H7 (cell line): Measurements from ENCODE around the gene FBXL7. TPM values are rescaled to one million over a fixed set of nuclear protein-coding genes. Genes with fewer than 3 reads are reported as not detected.

Experiments
- DNase-seq: peaks from one replicate; pipeline ENCODE4 v3.0.0; 2012
- H3K27me3 ChIP-seq: 2 replicates; pipeline ENCODE4 v1.6.0; 2011; ENCODE audit warnings: mild to moderate bottlenecking, low read length; ENCODE audit not compliant: control insufficient read depth, insufficient read depth
- H3K36me3 ChIP-seq: replicated peaks from 2 replicates; pipeline ENCODE4 v1.5.1; 2011; ENCODE audit warnings: low read length; ENCODE audit not compliant: control insufficient read depth, insufficient read depth
- H3K4me3 ChIP-seq: 2 replicates; pipeline ENCODE4 v1.5.1; 2011; ENCODE audit warnings: low read depth, mild to moderate bottlenecking, control low read depth, low read length, moderate library complexity; ENCODE audit not compliant: insufficient read depth
- total RNA-seq: library from RNA; depleted of rRNA; stranded (reverse); fragments of >200 nt; shearing (Covaris generic); gene quantifications from 2 replicates; pipeline ENCODE4 v1.2.3, GENCODE V29; 2014

Gene FBXL7
- total RNA-seq, 1 experiment from 2014 or later: 7.5 TPM

- Histone ChIP-seq H3K4me3 (no peak overlapping the region), H3K27me3 (no peaks in the 10 kb centered on the region), H3K36me3 (no peaks in the 10 kb centered on the region)
- DNase-seq: no peak
These were observed 241.6 kb downstream of the FBXL7 start for GRCh38 chr5:15741591-15741990.

DNA sequence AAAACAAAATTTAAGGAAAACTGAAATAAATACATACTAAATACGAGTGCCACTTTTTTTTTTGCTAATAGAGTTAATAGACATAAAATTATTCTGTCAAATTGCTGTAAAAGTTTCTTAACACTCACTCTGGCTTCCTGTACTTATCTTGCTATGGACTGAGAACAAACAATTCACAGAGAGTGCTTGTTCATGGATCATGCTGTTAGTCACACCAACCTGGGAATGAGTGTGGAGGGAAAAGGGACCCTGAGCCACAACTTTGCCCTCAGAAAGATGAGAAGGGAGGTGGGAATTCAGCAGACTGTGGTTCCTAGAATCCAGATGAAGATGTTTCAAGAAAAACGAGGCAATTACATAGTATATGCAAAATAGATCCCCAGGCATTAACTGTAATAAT, 246.9 kb downstream of the FBXL7 start:
- no peak overlapping the region for H3K4me3 ChIP-seq
- H3K27me3 ChIP-seq: no peaks in the 10 kb centered on the region
- DNase-seq: no peak
- H3K36me3 ChIP-seq: no peaks in the 10 kb centered on the region

GRCh38 chr5:15748266-15748665, 248.3 kb downstream of the FBXL7 start:
- H3K27me3 ChIP-seq: no peaks in the 10 kb centered on the region
- DNase-seq: no peak
- H3K4me3 ChIP-seq: no peak overlapping the region
- no peaks in the 10 kb centered on the region for H3K36me3 ChIP-seq

DNA sequence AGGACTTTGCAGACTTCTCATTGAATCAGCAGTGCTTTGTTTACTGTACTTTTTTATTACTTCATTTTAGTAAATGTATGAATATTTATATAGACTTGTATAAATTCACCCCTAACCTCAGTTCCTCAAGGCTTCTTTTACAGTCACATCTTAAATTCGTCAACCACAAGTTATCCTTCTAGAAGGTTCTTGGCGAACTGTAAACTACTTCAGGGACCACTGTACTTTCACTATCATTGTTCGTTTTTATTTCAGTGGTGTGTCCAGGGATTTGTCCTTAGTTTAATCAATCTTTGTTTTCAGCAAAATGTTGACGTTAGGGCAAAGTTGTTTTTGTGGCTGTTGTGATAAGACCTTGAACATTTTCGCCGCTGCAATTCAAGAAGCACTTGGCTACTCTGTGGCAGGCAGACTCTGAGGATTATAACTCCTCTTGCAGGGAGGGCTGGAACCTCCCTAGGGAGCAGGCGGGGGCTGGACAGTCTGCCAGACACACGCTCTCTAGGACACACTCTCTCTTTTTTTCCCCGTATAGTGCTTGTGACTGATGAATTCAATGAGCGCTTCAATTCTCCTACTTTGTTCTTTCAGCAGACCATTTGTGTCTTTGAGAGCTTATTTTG, 252.8 kb downstream of the FBXL7 start:
- no peak for DNase-seq
- Histone ChIP-seq H3K36me3 (no peaks in the 10 kb centered on the region), H3K4me3 (no peak overlapping the region), H3K27me3 (no peaks in the 10 kb centered on the region)

DNA sequence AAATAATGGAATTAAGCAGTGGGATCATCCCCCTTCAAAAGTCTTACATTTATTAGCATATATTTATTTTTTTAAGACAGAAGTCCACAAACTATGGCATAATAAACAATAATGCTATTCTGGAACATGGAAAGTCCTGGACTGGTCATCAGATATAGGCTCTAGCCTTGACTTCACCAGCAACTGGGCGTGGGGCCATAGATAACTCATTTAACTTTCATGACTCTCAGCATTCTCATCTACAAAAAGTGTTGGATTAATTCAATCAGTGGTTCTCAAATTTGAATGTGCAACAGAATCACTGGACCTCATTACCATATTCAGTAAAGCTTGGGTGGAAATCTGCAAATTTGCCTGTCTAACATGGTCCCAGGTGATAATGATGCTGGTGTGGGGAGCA, 253.8 kb downstream of the FBXL7 start:
- no peaks in the 10 kb centered on the region for H3K36me3 ChIP-seq
- H3K27me3 ChIP-seq: no peaks in the 10 kb centered on the region
- no peak for DNase-seq
- H3K4me3 ChIP-seq: no peak overlapping the region

GRCh38 chr5:15757103-15757502, 257.1 kb downstream of the FBXL7 start:
- Histone ChIP-seq H3K27me3 (no peaks in the 10 kb centered on the region), H3K4me3 (no peak overlapping the region), H3K36me3 (no peaks in the 10 kb centered on the region)
- DNase-seq: no peak

DNA sequence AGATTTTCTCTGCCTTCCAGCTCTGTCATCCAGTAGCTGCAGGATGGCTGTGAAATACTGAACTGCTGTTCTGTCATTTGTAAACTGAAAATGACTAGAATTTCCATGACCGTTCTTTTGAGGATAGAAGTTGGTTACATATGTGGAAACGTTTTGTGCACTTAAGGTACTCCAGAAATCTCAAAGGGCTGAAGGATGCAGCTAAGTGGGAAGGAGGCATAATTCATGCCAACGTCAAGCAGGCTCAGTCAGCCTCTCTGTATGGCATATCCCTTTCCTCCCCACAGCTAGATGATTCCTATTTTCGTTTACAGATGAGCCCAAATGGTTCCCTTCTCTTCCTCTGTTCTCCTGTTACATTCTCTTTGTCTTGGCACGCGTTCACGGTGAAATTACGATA, 257.6 kb downstream of the FBXL7 start:
- Histone ChIP-seq H3K4me3 (no peak overlapping the region), H3K36me3 (no peaks in the 10 kb centered on the region), H3K27me3 (no peaks in the 10 kb centered on the region)
- no peak for DNase-seq

DNA sequence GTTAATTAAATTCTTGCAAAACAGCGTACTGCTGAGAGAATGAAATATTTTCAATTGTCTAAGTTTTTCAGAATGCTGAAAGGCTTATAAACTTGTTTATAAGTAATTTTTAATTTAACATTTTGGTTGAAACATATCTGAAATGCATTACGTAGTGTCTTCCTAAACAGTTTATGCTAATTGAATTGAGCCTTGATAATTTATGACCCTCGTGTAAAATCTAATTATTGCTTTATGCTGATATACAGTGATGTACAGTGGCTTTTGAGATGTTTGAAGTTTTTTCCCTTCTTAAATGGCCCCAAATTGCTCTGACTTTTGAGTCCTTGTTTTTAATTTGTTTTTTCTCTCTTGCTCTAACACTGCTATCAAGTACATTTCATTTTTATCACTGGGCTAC, 262.7 kb downstream of the FBXL7 start:
- Histone ChIP-seq H3K27me3 (no peaks in the 10 kb centered on the region), H3K36me3 (no peaks in the 10 kb centered on the region), H3K4me3 (no peak overlapping the region)
- no peak for DNase-seq

- Histone ChIP-seq H3K36me3 (no peaks in the 10 kb centered on the region), H3K27me3 (no peaks in the 10 kb centered on the region), H3K4me3 (no peak overlapping the region)
- DNase-seq: no peak
These were observed 263.8 kb downstream of the FBXL7 start for GRCh38 chr5:15763754-15764153.

DNA sequence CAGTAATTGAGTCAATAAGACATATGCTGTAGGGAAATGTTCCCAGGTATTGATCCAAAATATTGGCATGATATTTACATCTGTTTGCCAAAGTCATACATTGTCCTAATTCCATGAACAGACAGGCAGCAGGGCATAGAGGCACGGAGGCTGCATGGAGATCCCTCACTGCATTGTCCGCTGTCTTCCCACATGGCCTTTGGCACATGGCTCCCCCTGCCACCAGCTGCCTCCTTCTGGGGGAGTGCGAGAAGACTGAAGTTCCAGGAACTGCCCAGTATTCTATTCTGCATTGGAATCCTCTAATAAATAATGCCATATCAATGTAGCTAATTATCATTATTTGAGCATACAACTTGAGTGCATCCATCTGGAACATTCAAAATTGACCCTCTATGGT, 269.0 kb downstream of the FBXL7 start:
- Histone ChIP-seq H3K27me3 (no peaks in the 10 kb centered on the region), H3K36me3 (no peaks in the 10 kb centered on the region), H3K4me3 (no peak overlapping the region)
- DNase-seq: no peak

GRCh38 chr5:15772131-15772530, 272.2 kb downstream of the FBXL7 start:
- H3K36me3 ChIP-seq: no peaks in the 10 kb centered on the region
- H3K4me3 ChIP-seq: no peak overlapping the region
- H3K27me3 ChIP-seq: no peaks in the 10 kb centered on the region
- DNase-seq: no peak

- Histone ChIP-seq H3K36me3 (no peaks in the 10 kb centered on the region), H3K27me3 (no peaks in the 10 kb centered on the region), H3K4me3 (no peak overlapping the region)
- peak; percentile 13 for DNase-seq
These were observed 274.7 kb downstream of the FBXL7 start for GRCh38 chr5:15774632-15775031.

GRCh38 chr5:15776346-15776745, 276.4 kb downstream of the FBXL7 start:
- no peak for DNase-seq
- Histone ChIP-seq H3K27me3 (no peaks in the 10 kb centered on the region), H3K4me3 (no peak overlapping the region), H3K36me3 (no peaks in the 10 kb centered on the region)

DNA sequence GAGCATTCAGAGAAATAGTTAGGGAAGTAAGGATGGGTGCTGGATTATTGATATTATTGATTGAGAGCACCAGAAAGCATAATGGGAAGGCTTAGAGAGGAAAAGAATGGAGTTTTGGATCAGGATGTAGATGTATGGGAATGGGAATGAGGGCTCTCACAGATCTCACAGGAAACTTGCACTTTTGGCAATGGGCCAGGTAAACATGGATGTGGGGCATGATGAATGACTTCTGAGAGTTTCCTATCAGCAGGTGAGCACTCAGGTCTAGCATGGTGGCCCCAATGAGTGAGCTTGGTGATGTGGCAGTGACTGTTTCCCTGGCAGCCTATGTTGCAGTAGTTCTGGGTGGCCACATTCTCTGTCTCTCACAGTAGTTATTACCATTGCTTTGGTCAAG, 283.8 kb downstream of the FBXL7 start:
- no peak overlapping the region for H3K4me3 ChIP-seq
- DNase-seq: no peak
- H3K36me3 ChIP-seq: no peaks in the 10 kb centered on the region
- H3K27me3 ChIP-seq: no peaks in the 10 kb centered on the region

DNA sequence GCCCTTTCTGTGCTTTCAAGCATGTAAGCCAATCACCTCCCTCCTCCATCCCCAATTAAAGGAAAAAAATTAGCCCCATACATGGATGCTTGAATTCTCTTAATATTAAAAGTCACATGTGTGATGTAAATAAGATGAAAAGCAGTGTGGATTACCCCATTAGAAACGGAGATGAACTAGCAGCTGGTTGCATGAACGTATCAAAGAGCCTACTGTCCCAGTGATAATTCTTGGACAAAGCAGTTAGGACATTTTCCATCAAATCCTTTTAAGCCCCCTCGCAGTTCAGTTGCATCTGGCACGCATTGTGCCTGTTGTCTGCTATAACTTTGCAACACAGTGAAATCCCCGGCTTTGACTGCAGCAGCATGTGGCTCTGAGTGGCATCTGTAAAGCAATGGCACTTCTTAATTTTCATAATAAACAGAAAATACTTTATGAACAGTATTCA, 285.6 kb downstream of the FBXL7 start:
- Histone ChIP-seq H3K4me3 (no peak overlapping the region), H3K27me3 (no peaks in the 10 kb centered on the region), H3K36me3 (no peaks in the 10 kb centered on the region)
- DNase-seq: no peak

- Histone ChIP-seq H3K27me3 (no peaks in the 10 kb centered on the region), H3K36me3 (no peaks in the 10 kb centered on the region), H3K4me3 (no peak overlapping the region)
- DNase-seq: no peak
These were observed 286.3 kb downstream of the FBXL7 start for GRCh38 chr5:15786326-15786725.
